Ovary (tissue), 3 donors: ENCODE data around the gene NAV2.

Source experiments
- CTCF ChIP-seq, 3 donors: fragments of 450-650 bp in 2 of 3; fragments of 200-600 bp in 1 of 3; IDR thresholded peaks; one replicate each; pipeline versions ENCODE4 v1.5.1 to v1.8.0; 2016 to 2022; ENCODE audit warnings: antibody characterized with exemption in 3 of 3, mild to moderate bottlenecking in 1 of 3
- EP300 ChIP-seq: sonication (generic); formaldehyde crosslinking; IDR thresholded peaks from one replicate; pipeline ENCODE4 v1.6.1; 2017; ENCODE audit warnings: antibody characterized with exemption
- POLR2A ChIP-seq: fragments of 450-650 bp; IDR thresholded peaks from one replicate; pipeline ENCODE4 v1.6.1; 2017; ENCODE audit warnings: antibody characterized with exemption, mild to moderate bottlenecking, moderate library complexity
- donor health status: DM: no; HTN: no; CAD: no.

- TF ChIP-seq CTCF (IDR thresholded peaks at IDR 0.05) (no peak), POLR2A (no peak), EP300 (no peak)
These were observed 222.9 kb downstream of the NAV2 start for GRCh38 chr11:19935507-19935906.
